ENCODE measurements around the gene CHMP4B. TPM values are rescaled to one million over a fixed set of nuclear protein-coding genes. Genes with fewer than 3 reads are reported as not detected.

CHMP4B gene
- total and polyA plus RNA-seq, 5 donors from 2014 or later, result 3.1 to 49.0 (median 4.8) TPM

DNA sequence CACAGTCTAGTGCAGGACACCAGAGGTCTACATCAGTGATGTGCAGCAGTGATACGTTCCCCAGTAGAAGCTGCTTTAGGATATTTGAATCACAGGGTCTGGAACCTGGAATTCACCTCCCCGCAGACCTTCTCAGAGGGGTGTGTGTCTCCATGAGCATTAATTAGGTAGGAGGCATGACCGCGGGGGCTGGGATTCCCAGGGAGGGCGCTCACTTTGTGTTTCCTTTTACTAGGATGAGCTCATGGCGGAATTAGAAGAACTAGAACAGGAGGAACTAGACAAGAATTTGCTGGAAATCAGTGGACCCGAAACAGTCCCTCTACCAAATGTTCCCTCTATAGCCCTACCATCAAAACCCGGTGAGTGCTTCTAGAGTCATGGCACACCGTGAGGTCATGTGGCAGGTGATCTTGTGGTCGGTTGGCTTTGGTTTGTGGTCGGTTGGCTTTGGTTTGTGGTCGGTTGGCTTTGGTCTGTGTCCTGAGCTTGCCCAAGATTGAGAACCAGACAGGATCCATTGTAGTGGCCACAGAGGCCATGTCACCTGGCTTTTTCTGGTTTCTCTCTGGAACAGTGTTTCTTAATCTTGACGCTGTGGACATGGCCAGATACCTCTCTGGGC, 40.8 kb downstream of the CHMP4B start:
- Histone ChIP-seq H3K4me3 (ENCODE audit: low read depth, low read length) (no peak overlapping the region), H3K36me3 (ENCODE audit: control insufficient read depth, insufficient read depth, low read length) (peaks cover 74% of the 10 kb centered on the region), H3K27me3 (ENCODE audit: control insufficient read depth, insufficient read depth, low read length) (no peaks in the 10 kb centered on the region), H3K4me1 (ENCODE audit: control insufficient read depth, insufficient read depth, low read length, poor library complexity, severe bottlenecking) (peaks cover 12% of the 10 kb centered on the region), H3K9me3 (ENCODE audit: control insufficient read depth in 2 of 2, low read length in 2 of 2) (no peaks in the 10 kb centered on the region), H3K27ac (ENCODE audit: insufficient read depth, low read length, poor library complexity, severe bottlenecking) (no peak overlapping the region)
- Mint-ChIP-seq H3K9me3 (no peaks in the 10 kb centered on the region), H3K36me3 (peaks cover 48% of the 10 kb centered on the region), H3K27me3 (no peaks in the 10 kb centered on the region), H3K27ac (peak overlapping the region in 1 of 3 donors; percentile 89), H3K4me1 (peaks cover 13 to 47% (median 32%) of the 10 kb centered on the region in 4 donors), H3K4me3 (peak overlapping the region in 1 of 4 donors; percentile 17)
- DNase-seq, result no peak
- no peak for ATAC-seq (ENCODE audit: low read depth in 2 of 2)

GRCh38 chr20:33852626-33853506, 41.7 kb downstream of the CHMP4B start:
- Mint-ChIP-seq H3K27ac (peak overlapping the region; percentile 89 to 93 (median 91)), H3K9me3 (no peaks in the 10 kb centered on the region), H3K27me3 (no peaks in the 10 kb centered on the region), H3K4me1 (peaks cover 8 to 47% (median 27%) of the 10 kb centered on the region in 4 donors), H3K36me3 (peaks cover 48% of the 10 kb centered on the region), H3K4me3 (peak overlapping the region in 3 of 4 donors; percentile 17 to 56 (median 42))
- Histone ChIP-seq H3K27me3 (ENCODE audit: control insufficient read depth, insufficient read depth, low read length) (no peaks in the 10 kb centered on the region), H3K4me1 (ENCODE audit: control insufficient read depth, insufficient read depth, low read length, poor library complexity, severe bottlenecking) (peaks cover 9% of the 10 kb centered on the region), H3K9me3 (ENCODE audit: control insufficient read depth in 2 of 2, low read length in 2 of 2) (no peaks in the 10 kb centered on the region), H3K27ac (ENCODE audit: insufficient read depth, low read length, poor library complexity, severe bottlenecking) (peak overlapping the region; percentile 38), H3K4me3 (ENCODE audit: low read depth, low read length) (no peak overlapping the region), H3K36me3 (ENCODE audit: control insufficient read depth, insufficient read depth, low read length) (peaks cover 74% of the 10 kb centered on the region)
- DNase-seq, result peak in 1 of 3 donors; percentile 42
- ATAC-seq (ENCODE audit: low read depth in 2 of 2), result peak; percentile 29 to 52

DNA sequence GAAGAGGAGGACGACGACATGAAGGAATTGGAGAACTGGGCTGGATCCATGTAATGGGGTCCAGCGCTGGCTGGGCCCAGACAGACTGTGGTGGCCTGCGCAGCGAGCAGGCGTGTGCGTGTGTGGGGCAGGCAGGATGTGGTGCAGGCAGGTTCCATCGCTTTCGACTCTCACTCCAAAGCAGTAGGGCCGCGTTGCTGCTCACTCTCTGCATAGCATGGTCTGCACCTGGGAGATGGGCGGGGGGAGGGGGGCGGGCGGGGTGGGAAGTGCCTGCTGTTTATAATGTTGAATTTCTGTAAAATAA, 42.3 kb downstream of the CHMP4B start:
- Mint-ChIP-seq H3K4me3 (peak overlapping the region in 3 of 4 donors; percentile 17 to 56 (median 42)), H3K27me3 (no peaks in the 10 kb centered on the region), H3K27ac (peak overlapping the region; percentile 89 to 93 (median 91)), H3K36me3 (peaks cover 47% of the 10 kb centered on the region), H3K9me3 (no peaks in the 10 kb centered on the region), H3K4me1 (peaks cover 12 to 52% (median 32%) of the 10 kb centered on the region in 4 donors)
- Histone ChIP-seq H3K27me3 (ENCODE audit: control insufficient read depth, insufficient read depth, low read length) (no peaks in the 10 kb centered on the region), H3K4me1 (ENCODE audit: control insufficient read depth, insufficient read depth, low read length, poor library complexity, severe bottlenecking) (peaks cover 15% of the 10 kb centered on the region), H3K36me3 (ENCODE audit: control insufficient read depth, insufficient read depth, low read length) (peaks cover 69% of the 10 kb centered on the region), H3K27ac (ENCODE audit: insufficient read depth, low read length, poor library complexity, severe bottlenecking) (peak overlapping the region; percentile 38), H3K9me3 (ENCODE audit: control insufficient read depth in 2 of 2, low read length in 2 of 2) (no peaks in the 10 kb centered on the region), H3K4me3 (ENCODE audit: low read depth, low read length) (no peak overlapping the region)
- ATAC-seq (ENCODE audit: low read depth in 2 of 2) (peak; percentile 82 to 88), DNase-seq (peak in 2 of 3 donors; percentile 33 to 85)

GRCh38 chr20:33857722-33858563, 46.8 kb downstream of the CHMP4B start:
- DNase-seq (no peak), ATAC-seq (ENCODE audit: low read depth in 2 of 2) (no peak)
- Mint-ChIP-seq H3K27ac (peak overlapping the region; percentile 71 to 94 (median 82)), H3K27me3 (no peaks in the 10 kb centered on the region), H3K36me3 (peaks cover 22% of the 10 kb centered on the region), H3K4me1 (peaks cover 16 to 46% (median 27%) of the 10 kb centered on the region in 4 donors), H3K9me3 (no peaks in the 10 kb centered on the region), H3K4me3 (peak overlapping the region in 2 of 4 donors; percentile 45 to 63)
- H3K27ac ChIP-seq (ENCODE audit: insufficient read depth, low read length, poor library complexity, severe bottlenecking), result no peak overlapping the region
- H3K27me3 ChIP-seq (ENCODE audit: control insufficient read depth, insufficient read depth, low read length), result no peaks in the 10 kb centered on the region
- peaks cover 29% of the 10 kb centered on the region for H3K36me3 ChIP-seq (ENCODE audit: control insufficient read depth, insufficient read depth, low read length)
- peaks cover 32% of the 10 kb centered on the region for H3K4me1 ChIP-seq (ENCODE audit: control insufficient read depth, insufficient read depth, low read length, poor library complexity, severe bottlenecking)
- no peak overlapping the region for H3K4me3 ChIP-seq (ENCODE audit: low read depth, low read length)
- no peaks in the 10 kb centered on the region for H3K9me3 ChIP-seq (ENCODE audit: control insufficient read depth in 2 of 2, low read length in 2 of 2)

- Mint-ChIP-seq H3K4me1 (peaks cover 16 to 40% (median 22%) of the 10 kb centered on the region in 4 donors), H3K27me3 (no peaks in the 10 kb centered on the region), H3K9me3 (no peaks in the 10 kb centered on the region), H3K27ac (peak overlapping the region; percentile 20 to 96 (median 94)), H3K4me3 (peak overlapping the region in 2 of 4 donors; percentile 45 to 74), H3K36me3 (peaks cover 16% of the 10 kb centered on the region)
- Histone ChIP-seq H3K4me3 (ENCODE audit: low read depth, low read length) (no peak overlapping the region), H3K27ac (ENCODE audit: insufficient read depth, low read length, poor library complexity, severe bottlenecking) (peak overlapping the region; percentile 25), H3K9me3 (ENCODE audit: control insufficient read depth in 2 of 2, low read length in 2 of 2) (no peaks in the 10 kb centered on the region), H3K36me3 (ENCODE audit: control insufficient read depth, insufficient read depth, low read length) (peaks cover 23% of the 10 kb centered on the region), H3K4me1 (ENCODE audit: control insufficient read depth, insufficient read depth, low read length, poor library complexity, severe bottlenecking) (peaks cover 27% of the 10 kb centered on the region), H3K27me3 (ENCODE audit: control insufficient read depth, insufficient read depth, low read length) (no peaks in the 10 kb centered on the region)
- peak in 1 of 2 donors; percentile 21 for ATAC-seq (ENCODE audit: low read depth in 2 of 2)
- peak in 1 of 3 donors; percentile 54 for DNase-seq
Measured at GRCh38 chr20:33858666-33859065, 47.5 kb downstream of the CHMP4B start.

GRCh38 chr20:33859157-33859695, 48.1 kb downstream of the CHMP4B start:
- H3K27me3 Mint-ChIP-seq, result no peaks in the 10 kb centered on the region
- no peaks in the 10 kb centered on the region for H3K9me3 Mint-ChIP-seq
- peaks cover 12% of the 10 kb centered on the region for H3K36me3 Mint-ChIP-seq
- H3K4me3 ChIP-seq (ENCODE audit: low read depth, low read length), result peak overlapping the region; percentile 40
- H3K36me3 ChIP-seq (ENCODE audit: control insufficient read depth, insufficient read depth, low read length), result peaks cover 18% of the 10 kb centered on the region
- H3K27ac ChIP-seq (ENCODE audit: insufficient read depth, low read length, poor library complexity, severe bottlenecking), result peak overlapping the region; percentile 34
- peaks cover 27% of the 10 kb centered on the region for H3K4me1 ChIP-seq (ENCODE audit: control insufficient read depth, insufficient read depth, low read length, poor library complexity, severe bottlenecking)
- H3K27ac Mint-ChIP-seq, result peak overlapping the region; percentile 86 to 96 (median 94)
- DNase-seq (peak in 2 of 3 donors; percentile 29 to 90), ATAC-seq (ENCODE audit: low read depth in 2 of 2) (peak; percentile 79 to 81)
- peaks cover 16 to 36% (median 19%) of the 10 kb centered on the region in 4 donors for H3K4me1 Mint-ChIP-seq
- no peaks in the 10 kb centered on the region for H3K27me3 ChIP-seq (ENCODE audit: control insufficient read depth, insufficient read depth, low read length)
- no peaks in the 10 kb centered on the region for H3K9me3 ChIP-seq (ENCODE audit: control insufficient read depth in 2 of 2, low read length in 2 of 2)
- H3K4me3 Mint-ChIP-seq, result peak overlapping the region; percentile 8 to 76 (median 60)

DNA sequence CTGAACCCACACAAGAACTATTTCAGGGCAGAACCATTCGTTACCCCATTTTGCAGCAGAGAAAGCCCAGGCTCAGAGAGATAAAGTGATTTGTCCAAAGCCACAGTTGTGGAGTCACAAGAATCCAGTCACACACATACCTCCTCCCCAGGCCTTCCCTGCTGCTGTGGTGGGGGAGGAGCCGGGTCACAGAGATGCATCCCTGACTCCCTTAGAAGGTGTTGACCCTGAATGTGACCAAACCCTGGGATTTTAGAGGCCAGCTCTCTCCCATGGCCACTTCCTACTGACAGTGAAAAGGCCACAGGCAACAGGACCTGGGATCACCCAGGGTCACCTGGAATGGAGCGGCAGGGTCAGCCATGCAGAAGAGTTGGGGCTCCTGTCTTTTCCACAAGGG, 48.6 kb downstream of the CHMP4B start:
- Histone ChIP-seq H3K27me3 (ENCODE audit: control insufficient read depth, insufficient read depth, low read length) (no peaks in the 10 kb centered on the region), H3K27ac (ENCODE audit: insufficient read depth, low read length, poor library complexity, severe bottlenecking) (peak overlapping the region; percentile 34), H3K4me1 (ENCODE audit: control insufficient read depth, insufficient read depth, low read length, poor library complexity, severe bottlenecking) (peaks cover 27% of the 10 kb centered on the region), H3K9me3 (ENCODE audit: control insufficient read depth in 2 of 2, low read length in 2 of 2) (no peaks in the 10 kb centered on the region), H3K36me3 (ENCODE audit: control insufficient read depth, insufficient read depth, low read length) (peaks cover 13% of the 10 kb centered on the region), H3K4me3 (ENCODE audit: low read depth, low read length) (peak overlapping the region; percentile 40)
- no peak for DNase-seq
- H3K4me3 Mint-ChIP-seq, result peak overlapping the region in 3 of 4 donors; percentile 45 to 76 (median 74)
- peak overlapping the region; percentile 86 to 96 (median 94) for H3K27ac Mint-ChIP-seq
- no peaks in the 10 kb centered on the region for H3K9me3 Mint-ChIP-seq
- peaks cover 16 to 35% (median 19%) of the 10 kb centered on the region in 4 donors for H3K4me1 Mint-ChIP-seq
- H3K27me3 Mint-ChIP-seq, result no peaks in the 10 kb centered on the region
- H3K36me3 Mint-ChIP-seq, result peaks cover 9% of the 10 kb centered on the region
- ATAC-seq (ENCODE audit: low read depth in 2 of 2), result no peak
